Panc1 (cell line): ENCODE results near the gene CFAP69. TPM values are rescaled to one million over a fixed set of nuclear protein-coding genes. Genes with fewer than 3 reads are reported as not detected.

ENCODE experiments used
- ATAC-seq: fragments of 200-7000 bp; cut with Tn5 transposase; 2 replicates; pipeline ENCODE4 v1.9.1; 2020; ENCODE audit warnings: mild to moderate bottlenecking, moderate library complexity
- BruUV-seq: library from RNA; stranded (reverse); fragments of 400-500 nt; replicated peaks from 2 replicates; lab custom pipeline; 2021; lab: Mats Ljungman, UMichigan
- CTCF ChIA-PET: fragments of 300-600 bp; sonication (Branson Sonifier 250); formaldehyde crosslinking; loops from one replicate; lab custom pipeline; 2022; ENCODE audit warnings: antibody characterized with exemption; lab: Charles Lee
- POLR2A ChIA-PET: fragments of 300-600 bp; sonication (Branson Sonifier 250); formaldehyde crosslinking; loops from one replicate; lab custom pipeline; 2022; ENCODE audit warnings: antibody characterized with exemption; lab: Charles Lee
- DNase-seq: peaks from one replicate; pipeline ENCODE4 v3.0.0-alpha.2; 2010; ENCODE audit warnings: low read depth, low spot score
- H3K27ac ChIP-seq: 2 replicates; pipeline ENCODE4 v1.5.1; 2011; ENCODE audit warnings: mild to moderate bottlenecking, low read length, inconsistent platforms
- H3K27me3 ChIP-seq: fragments of 200-500 bp; sonication (Bioruptor generic); 2 replicates; pipeline ENCODE4 v1.6.0; 2014; ENCODE audit warnings: low read length, inconsistent platforms; ENCODE audit not compliant: control insufficient read depth, insufficient read depth
- H3K36me3 ChIP-seq: fragments of 200-500 bp; sonication (Bioruptor generic); 2 replicates; pipeline ENCODE4 v1.5.1; 2014; ENCODE audit warnings: inconsistent platforms, mild to moderate bottlenecking, low read length, moderate library complexity; ENCODE audit not compliant: control insufficient read depth, insufficient read depth
- H3K4me1 ChIP-seq: 2 replicates; pipeline ENCODE4 v1.5.1; 2011; ENCODE audit warnings: inconsistent platforms, mild to moderate bottlenecking, low read length, moderate library complexity; ENCODE audit not compliant: control insufficient read depth, insufficient read depth
- H3K4me3 ChIP-seq, 2 experiments: 2 replicates each; pipeline ENCODE4 v1.5.1; 2011 to 2012; ENCODE audit warnings: low read depth in 2 of 2, low read length in 2 of 2, mild to moderate bottlenecking in 2 of 2, inconsistent platforms in 1 of 2, moderate library complexity in 1 of 2
- H3K9me3 ChIP-seq: fragments of 200-500 bp; sonication (Bioruptor generic); 2 replicates; pipeline ENCODE4 v1.5.1; 2014; ENCODE audit warnings: low read depth, mild to moderate bottlenecking, inconsistent platforms, low read length, moderate library complexity; ENCODE audit not compliant: control insufficient read depth, insufficient read depth
- CTCF ChIP-seq: fragments of 450-650 bp; IDR thresholded peaks from 2 replicates; pipeline ENCODE4 v1.5.1; 2017; ENCODE audit warnings: mild to moderate bottlenecking
- POLR2AphosphoS5 ChIP-seq: IDR thresholded peaks from 2 replicates; pipeline ENCODE4 v1.6.1; 2012; ENCODE audit warnings: mild to moderate bottlenecking, low read depth, low read length, moderate library complexity
- REST ChIP-seq, 2 experiments: IDR thresholded peaks; 2 replicates each; pipeline ENCODE4 v1.6.1; 2011 to 2012; ENCODE audit warnings: low read depth in 2 of 2, control low read depth in 1 of 2, low read length in 1 of 2, mild to moderate bottlenecking in 1 of 2, moderate library complexity in 1 of 2; ENCODE audit not compliant: insufficient read depth in 1 of 2
- SIN3A ChIP-seq: IDR thresholded peaks from 2 replicates; pipeline ENCODE4 v1.6.1; 2012; ENCODE audit warnings: low read depth, mild to moderate bottlenecking, low read length, moderate library complexity, borderline replicate concordance; ENCODE audit not compliant: insufficient read depth
- TCF7L2 ChIP-seq: IDR thresholded peaks from 2 replicates; pipeline ENCODE4 v1.6.1; 2011; ENCODE audit warnings: mild to moderate bottlenecking, low read depth, low read length, inconsistent platforms
- in situ Hi-C: cut with HindIII; loops from 2 replicates; pipeline ENCODE4 v1.10.0; 2016; ENCODE audit warnings: low sequenced_read_pairs, low pct_unique_long_range_greater_than_20kb
- intact Hi-C: fragments of 100-400 bp; cut with micrococcal nuclease; formaldehyde crosslinking; loops from one replicate; pipeline ENCODE4 v1.10.0; 2022; ENCODE audit not compliant: unreplicated experiment
- total RNA-seq: library from RNA; stranded (reverse); gene quantifications from one replicate; pipeline ENCODE4 v1.2.1, GENCODE V29; 2021; ENCODE audit not compliant: unreplicated experiment

The CFAP69 gene
- total RNA-seq, 1 experiment from 2014 or later = 0.51 TPM

GRCh38 chr7:90320801-90321494, 76.0 kb downstream of the CFAP69 start, which contains the start of gene FAM237B:
FAM237B (minus strand) TSS chr7:90321304; CDS start chr7:90319748, 1,556 bp downstream.
- CTCF ChIA-PET = no interaction called here
- in situ Hi-C loops = no loop called here
- intact Hi-C loops = no loop called here
- H3K4me3 ChIP-seq = peak within 1 kb of the TSS; percentile 32 to 38
- H3K9me3 ChIP-seq = no peaks in the 10 kb centered on the region
- no TSS peak for BruUV-seq
- H3K27me3 ChIP-seq = peaks cover 64% of the 10 kb centered on the region
- H3K4me1 ChIP-seq = 0 out of 2 replicates have a peak, but pooled peaks cover 2% of the 10 kb centered on the region
- POLR2A ChIA-PET = no interaction called here
- no peaks in the 10 kb centered on the region; the same call in 1 of the 2 replicates for H3K36me3 ChIP-seq
- no peak for DNase-seq
- H3K27ac ChIP-seq = no peak within 1 kb of the TSS
- peak; percentile 93 for ATAC-seq
- TF ChIP-seq REST (IDR thresholded peaks at IDR 0.05; ENCODE audit: insufficient read depth in 1 of 2, low read depth in 2 of 2, low read length in 1 of 2) (no peak), SIN3A (no peak), POLR2AphosphoS5 (no peak)

GRCh38 chr7:90322837-90323236, 77.9 kb downstream of the CFAP69 start:
- Histone ChIP-seq H3K9me3 (no peaks in the 10 kb centered on the region), H3K27me3 (peaks cover 55% of the 10 kb centered on the region), H3K27ac (no peak overlapping the region), H3K4me3 (no peak overlapping the region), H3K4me1 (0 out of 2 replicates have a peak, but pooled peaks cover 2% of the 10 kb centered on the region), H3K36me3 (no peaks in the 10 kb centered on the region; the same call in 1 of the 2 replicates)
- ChIA-PET CTCF (no interaction called here), POLR2A (no interaction called here)
- no peak for ATAC-seq
- TF ChIP-seq TCF7L2 = no peak
- TF ChIP-seq REST (IDR thresholded peaks at IDR 0.05; ENCODE audit: insufficient read depth in 1 of 2, low read depth in 2 of 2, low read length in 1 of 2) = no peak
- TF ChIP-seq POLR2AphosphoS5 = no peak
- TF ChIP-seq SIN3A = no peak
- no peak for TF ChIP-seq CTCF
- no TSS peak for BruUV-seq
- in situ Hi-C loops (no loop called here), intact Hi-C loops (no loop called here)
- no peak for DNase-seq
